Esophagus squamous epithelium (tissue), 5 donors: ENCODE data around the gene TFRC. TPM values are rescaled to one million over a fixed set of nuclear protein-coding genes. Genes with fewer than 3 reads are reported as not detected.
"Not testable (repeated sequence)": the region's sequence is repeated elsewhere in the genome, so short reads cannot be mapped to it uniquely, and the experiment has no call there.

Experiments used
- DNase-seq: peaks from one replicate; lab custom pipeline; 2025; lab: John Stamatoyannopoulos, UW
- H3K27ac ChIP-seq, 4 donors: fragments of 200-600 bp; sonication (generic); one replicate each; pipeline ENCODE4 v1.5.1; 2016 to 2019; ENCODE audit warnings: mild to moderate bottlenecking in 1 of 4
- H3K27me3 ChIP-seq, 4 donors: fragments of 200-600 bp; sonication (generic); 1 replicate in 3 of 4; 2 replicates in 1 of 4; pipeline versions ENCODE4 v1.5.1 to v1.6.0; 2017 to 2021; ENCODE audit warnings: antibody characterized with exemption in 1 of 4
- H3K36me3 ChIP-seq, 3 donors: fragments of 200-600 bp; sonication (generic); one replicate each; pipeline ENCODE4 v1.5.1; 2016 to 2019
- H3K4me1 ChIP-seq, 3 donors: fragments of 200-600 bp; sonication (generic); one replicate each; pipeline ENCODE4 v1.5.1; 2017 to 2019
- H3K4me3 ChIP-seq, 4 donors: fragments of 200-600 bp; sonication (generic); 1 replicate in 3 of 4; 2 replicates in 1 of 4; pipeline ENCODE4 v1.5.1; 2016 to 2019; ENCODE audit warnings: mild to moderate bottlenecking in 2 of 4, moderate library complexity in 1 of 4
- H3K9me3 ChIP-seq, 3 donors: fragments of 200-600 bp; sonication (generic); one replicate each; pipeline ENCODE4 v1.5.1; 2016 to 2019
- CTCF ChIP-seq, 6 experiments: fragments of 450-650 bp in 4 of 6; fragments of 200-600 bp in 2 of 6; sonication (generic) in 2 of 6; IDR thresholded peaks; one replicate each; pipeline ENCODE4 v1.5.1; 2016 to 2019; ENCODE audit warnings: antibody characterized with exemption in 6 of 6, mild to moderate bottlenecking in 4 of 6, moderate library complexity in 4 of 6
- POLR2A ChIP-seq, 4 donors: fragments of 450-650 bp; IDR thresholded peaks; one replicate each; pipeline ENCODE4 v1.6.1; 2017; ENCODE audit warnings: antibody characterized with exemption in 4 of 4, mild to moderate bottlenecking in 4 of 4, moderate library complexity in 3 of 4
- WGBS, 2 donors: methylation state at CpG; one replicate each; pipeline ENCODE4 v1.1.5; 2018; 5-methylcytosine and 5-hydroxymethylcytosine counted together
- intact Hi-C: fragments of 100-400 bp; cut with DNase I; formaldehyde crosslinking; loops from one replicate; pipeline ENCODE4 v1.15.0; 2022
- total RNA-seq, 4 donors: library from RNA; depleted of rRNA; stranded (reverse); fragments of >200 nt; gene quantifications; one replicate each; pipeline ENCODE4 v1.1.0, GENCODE V29; 2016
- donor health status: DM: yes; HTN: yes; CAD: no.

TFRC gene
- total RNA-seq, 4 donors from 2014 or later: 71.0 to 202 (median 151) TPM

GRCh38 chr3:196020373-196020772 lies 61.5 kb downstream of the TFRC start:
- Histone ChIP-seq H3K27me3 (peaks cover 0 to 29% (median 0%) of the 10 kb centered on the region in 4 donors), H3K4me3 (no peak overlapping the region), H3K4me1 (peaks cover 0 to 6% (median 0%) of the 10 kb centered on the region in 3 donors), H3K9me3 (no peaks in the 10 kb centered on the region), H3K27ac (no peak overlapping the region), H3K36me3 (no peaks in the 10 kb centered on the region)
- 72 to 79% methylated on average over 3 of the region's 3 CpGs for WGBS, 2 donors
- TF ChIP-seq POLR2A (IDR thresholded peaks at IDR 0.05) (no peak), CTCF (IDR thresholded peaks at IDR 0.05) (no peak)
- intact Hi-C loops: no loop called here
- DNase-seq: no peak

- DNase-seq, H3K27ac ChIP-seq, H3K9me3 ChIP-seq, H3K4me1 ChIP-seq, intact Hi-C loops, H3K36me3 ChIP-seq, H3K4me3 ChIP-seq: not testable (repeated sequence)
- H3K27me3 ChIP-seq: peaks cover 0 to 23% (median 0%) of the 10 kb centered on the region in 4 donors
- 51 to 53% methylated on average over 11 to 12 of the region's 12 CpGs for WGBS, 2 donors
Measured at GRCh38 chr3:196019576-196019975, 62.3 kb downstream of the TFRC start.

GRCh38 chr3:196018159-196018558 lies 63.7 kb downstream of the TFRC start:
- DNase-seq, H3K4me3 ChIP-seq, H3K9me3 ChIP-seq, H3K4me1 ChIP-seq, intact Hi-C loops, H3K27ac ChIP-seq, H3K36me3 ChIP-seq: not testable (repeated sequence)
- H3K27me3 ChIP-seq: peaks cover 0 to 19% (median 0%) of the 10 kb centered on the region in 4 donors
- 85 to 90% methylated on average over 5 of the region's 5 CpGs for whole genome bisulfite sequencing, 2 donors

GRCh38 chr3:196016485-196016884 lies 65.4 kb downstream of the TFRC start:
- Histone ChIP-seq H3K36me3 (no peaks in the 10 kb centered on the region), H3K4me3 (no peak overlapping the region), H3K27ac (no peak overlapping the region), H3K4me1 (no peaks in the 10 kb centered on the region), H3K9me3 (no peaks in the 10 kb centered on the region), H3K27me3 (peaks cover 0 to 5% (median 0%) of the 10 kb centered on the region in 4 donors)
- no peak for DNase-seq
- 29 to 43% methylated on average over 2 of the region's 2 CpGs for WGBS, 2 donors
- TF ChIP-seq POLR2A (IDR thresholded peaks at IDR 0.05) (no peak), CTCF (IDR thresholded peaks at IDR 0.05) (no peak)
- intact Hi-C loops: no loop called here

- intact Hi-C loops: no loop called here
- TF ChIP-seq POLR2A (IDR thresholded peaks at IDR 0.05) (no peak), CTCF (IDR thresholded peaks at IDR 0.05) (no peak)
- no peaks in the 10 kb centered on the region for H3K9me3 ChIP-seq
- no peak overlapping the region for H3K27ac ChIP-seq
- H3K4me3 ChIP-seq: no peak overlapping the region
- no peak for DNase-seq
- no peaks in the 10 kb centered on the region for H3K36me3 ChIP-seq
- WGBS, 2 donors: 95 to 100% methylated on average over 1 of the region's 1 CpG
- H3K4me1 ChIP-seq: no peaks in the 10 kb centered on the region
- H3K27me3 ChIP-seq: peaks cover 0 to 4% (median 0%) of the 10 kb centered on the region in 4 donors
Measured at GRCh38 chr3:196016059-196016458, 65.8 kb downstream of the TFRC start.

GRCh38 chr3:196013587-196014487 lies 68.1 kb downstream of the TFRC start:
- peaks cover 0 to 11% (median 0%) of the 10 kb centered on the region in 4 donors for H3K27me3 ChIP-seq
- H3K36me3 ChIP-seq: no peaks in the 10 kb centered on the region
- no peaks in the 10 kb centered on the region for H3K9me3 ChIP-seq
- no peak overlapping the region for H3K27ac ChIP-seq
- intact Hi-C loops: no loop called here
- no peak overlapping the region for H3K4me3 ChIP-seq
- DNase-seq: no peak
- H3K4me1 ChIP-seq: no peaks in the 10 kb centered on the region
- 77 to 79% methylated on average over 8 to 10 of the region's 15 CpGs for WGBS, 2 donors
- TF ChIP-seq POLR2A (IDR thresholded peaks at IDR 0.05) (no peak), CTCF (IDR thresholded peaks at IDR 0.05) (no peak)
